T1000 (cell line): Measurements from ENCODE around the gene CUBN.

Experiments
- DNase-seq: peaks from one replicate; lab custom pipeline; 2025; ENCODE audit warnings: mixed read lengths; lab: John Stamatoyannopoulos, UW

CUBN gene

GRCh38 chr10:16987976-16988610, 141.5 kb downstream of the CUBN start:
- no peak for DNase-seq

- no peak for DNase-seq
Measured at GRCh38 chr10:16987206-16987621, 142.4 kb downstream of the CUBN start.

- DNase-seq = no peak
Measured at GRCh38 chr10:16986406-16987205, 143.0 kb downstream of the CUBN start.

DNA sequence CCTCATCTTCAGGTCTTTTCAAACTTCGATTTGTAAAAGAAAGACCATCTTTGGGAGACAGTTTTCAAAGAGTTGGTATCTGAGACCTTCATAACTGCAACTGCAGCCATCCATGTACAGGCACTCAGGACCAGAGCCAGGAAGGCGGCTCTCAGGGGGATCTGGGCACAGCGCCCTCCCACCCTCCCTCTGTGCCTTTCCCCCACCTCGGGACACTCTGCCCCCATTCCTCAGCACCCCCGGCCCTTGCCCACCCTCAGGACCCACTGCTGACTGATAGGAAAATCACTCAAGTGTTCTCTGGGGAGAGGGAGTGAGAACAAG, 143.6 kb downstream of the CUBN start:
- DNase-seq = no peak

DNA sequence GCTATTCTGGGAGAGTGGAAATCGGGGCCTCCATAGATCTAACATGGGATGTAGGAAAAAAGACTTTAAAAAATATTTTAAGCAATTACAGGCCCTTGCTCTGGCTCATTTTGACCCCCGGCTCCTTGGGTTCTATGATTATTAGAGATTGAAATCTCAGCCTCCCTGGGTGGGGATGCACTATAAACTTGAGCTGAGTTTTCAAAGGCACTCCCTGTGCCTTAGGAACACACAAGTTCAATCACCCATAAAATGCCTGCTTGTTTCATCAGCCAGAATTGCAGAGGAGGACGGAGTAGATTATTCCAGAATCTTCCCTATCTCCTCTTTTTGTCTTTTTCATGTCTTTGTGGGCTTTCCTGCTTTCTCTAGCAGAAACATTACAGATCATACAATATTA, 145.4 kb downstream of the CUBN start:
- DNase-seq = no peak

DNA sequence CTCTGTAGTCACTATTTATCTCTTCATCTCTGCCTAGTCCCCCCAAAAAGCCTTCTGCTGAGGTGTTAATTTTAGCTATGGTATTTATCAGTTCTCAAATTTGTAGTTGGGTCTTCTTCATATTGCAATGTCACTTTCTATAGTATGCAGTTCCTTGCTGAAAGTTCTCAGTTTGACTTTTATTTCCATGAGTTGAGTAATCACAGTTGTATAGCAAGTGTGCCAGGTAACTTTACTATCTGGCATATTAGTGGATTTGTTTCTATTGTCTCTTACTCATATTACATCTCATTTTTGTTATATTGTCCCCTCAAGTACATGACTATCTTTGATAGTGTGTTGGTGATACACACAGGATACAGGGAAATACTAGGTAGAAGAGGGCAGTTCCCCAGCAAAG, 152.8 kb downstream of the CUBN start:
- DNase-seq = no peak

- DNase-seq = no peak
Measured at GRCh38 chr10:16975188-16975587, 154.4 kb downstream of the CUBN start.

- no peak for DNase-seq
Measured at GRCh38 chr10:16968416-16969041, 161.1 kb downstream of the CUBN start.

GRCh38 chr10:16967866-16968415, 161.7 kb downstream of the CUBN start:
- DNase-seq = no peak

DNA sequence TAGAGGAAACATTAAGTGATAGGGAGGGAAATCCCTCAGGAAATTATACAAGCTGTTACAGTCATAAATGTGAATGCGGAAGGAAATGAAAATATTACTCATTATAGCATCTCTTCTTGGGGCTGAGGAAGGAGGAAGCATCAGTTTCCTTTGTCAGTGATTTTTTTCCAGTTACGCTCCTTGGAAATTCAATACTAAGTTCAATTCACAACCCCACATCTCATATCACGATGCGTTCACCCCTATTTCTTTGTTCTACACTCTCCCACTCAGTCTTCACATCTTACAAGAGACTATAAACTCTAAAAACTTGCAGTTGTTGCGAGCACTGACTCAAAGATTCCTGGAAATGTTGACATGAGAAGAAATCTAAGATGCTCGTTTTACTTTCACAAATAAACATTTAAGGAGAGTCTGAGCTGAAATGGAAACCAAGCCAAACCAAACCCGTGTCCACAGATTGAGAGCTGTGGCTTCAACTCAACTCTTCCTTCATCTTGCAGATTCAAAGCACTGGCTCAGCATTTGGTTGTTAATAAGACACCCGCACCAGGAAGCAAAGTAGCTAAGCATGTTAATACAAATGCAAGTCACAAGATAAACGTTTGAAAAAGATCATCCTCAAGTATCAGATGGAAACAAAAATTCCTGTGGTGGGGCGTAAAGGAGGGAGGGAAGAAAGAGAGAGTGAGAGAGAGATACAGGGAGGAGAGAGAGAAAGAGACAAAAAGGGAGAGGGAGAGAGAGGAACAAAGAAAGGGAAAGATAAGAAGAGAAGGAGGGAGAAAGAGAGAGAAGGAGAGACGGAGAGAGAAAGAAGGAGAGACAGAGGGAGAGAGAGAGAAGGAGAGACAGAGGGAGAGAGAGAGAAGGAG, 162.4 kb downstream of the CUBN start:
- no peak for DNase-seq

- peak; percentile 67 for DNase-seq
Measured at GRCh38 chr10:16965740-16966447, 163.7 kb downstream of the CUBN start.

DNA sequence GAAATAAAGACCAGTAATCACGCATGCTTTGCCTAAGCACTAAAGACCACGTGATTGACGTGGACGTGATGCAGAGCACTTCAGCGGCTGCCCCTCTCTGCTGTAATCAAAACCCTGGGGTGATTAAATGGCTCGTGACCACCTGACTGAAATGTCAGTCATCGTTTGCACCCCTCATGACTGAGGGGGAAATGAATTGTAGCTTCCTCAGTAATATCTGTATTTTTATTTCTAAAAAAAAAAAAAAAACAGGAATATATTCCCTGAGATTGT, 164.3 kb downstream of the CUBN start:
- DNase-seq = no peak

- no peak for DNase-seq
Measured at GRCh38 chr10:16964576-16965343, 164.9 kb downstream of the CUBN start.

GRCh38 chr10:16960551-16960950, 169.1 kb downstream of the CUBN start:
- no peak for DNase-seq

DNA sequence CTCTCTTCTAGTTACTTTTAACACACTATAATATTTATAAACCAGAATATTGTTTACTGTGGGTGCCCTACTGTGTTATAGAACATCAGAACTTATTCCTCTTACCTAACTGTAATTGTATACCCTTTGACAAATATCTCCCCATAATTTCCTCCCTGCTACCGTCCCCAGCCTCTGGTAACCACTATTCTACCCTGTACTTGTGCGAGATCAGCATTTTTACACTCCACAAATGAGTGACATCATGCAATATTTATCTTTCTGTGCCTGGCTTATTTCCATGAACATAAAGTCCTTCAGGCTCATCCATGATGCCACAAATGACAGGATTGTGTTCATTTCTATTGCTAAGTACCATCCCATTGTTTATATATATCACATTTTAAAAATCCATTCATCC, 172.6 kb downstream of the CUBN start:
- DNase-seq = no peak

DNA sequence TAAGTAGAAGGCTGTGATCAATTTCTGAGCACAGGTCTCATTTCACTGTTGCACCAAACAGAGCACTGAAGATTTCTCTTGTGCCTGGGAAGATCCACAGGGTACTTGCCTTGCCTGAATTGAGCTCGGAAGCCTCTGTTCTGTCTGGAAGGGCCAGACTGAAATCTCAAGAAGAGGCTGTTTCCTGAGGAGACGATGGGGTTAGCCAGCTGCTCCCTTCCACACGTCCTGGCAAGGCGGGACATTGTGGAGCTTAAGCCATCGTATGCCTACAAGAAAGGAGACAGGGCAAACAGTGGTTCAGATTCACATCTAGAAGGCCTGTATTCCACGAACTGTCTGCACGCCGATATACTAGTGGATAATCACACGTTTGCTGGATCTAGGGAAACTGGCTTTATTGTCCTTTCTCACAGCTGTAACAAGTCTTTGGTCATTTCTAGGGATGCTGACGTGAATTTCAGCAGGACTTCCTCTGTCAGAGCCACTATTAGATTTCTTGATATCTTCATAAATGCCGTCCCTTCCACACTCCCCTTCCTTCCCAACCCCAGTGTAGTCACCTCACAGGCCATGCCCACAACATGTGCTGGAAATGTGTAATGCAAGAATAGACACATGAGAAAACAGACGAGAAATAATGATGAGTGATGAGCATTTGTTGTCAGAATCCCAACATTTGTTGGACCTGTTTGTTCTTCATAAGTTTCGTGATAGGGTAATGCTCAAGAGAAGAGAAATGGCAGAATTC, 175.2 kb downstream of the CUBN start:
- DNase-seq = no peak

DNA sequence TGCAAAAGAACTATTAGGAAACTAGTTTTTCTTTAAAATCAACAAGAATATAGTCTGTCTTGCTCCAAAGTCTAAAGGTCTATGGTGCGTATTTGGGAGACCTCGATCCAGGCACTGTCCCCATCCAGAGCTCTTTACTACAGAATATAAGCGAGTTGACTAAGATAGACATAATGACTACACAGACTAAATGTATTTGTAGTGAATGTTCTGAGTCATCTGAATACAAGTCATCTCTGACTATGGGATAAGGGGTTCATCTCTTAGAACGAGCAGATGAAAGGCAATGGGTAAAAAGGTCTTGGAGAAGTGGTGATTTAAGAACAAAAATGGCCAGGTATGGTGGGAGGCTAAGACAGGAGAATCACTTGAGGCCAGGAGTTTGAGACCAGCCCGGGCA, 176.3 kb downstream of the CUBN start:
- DNase-seq = no peak

DNA sequence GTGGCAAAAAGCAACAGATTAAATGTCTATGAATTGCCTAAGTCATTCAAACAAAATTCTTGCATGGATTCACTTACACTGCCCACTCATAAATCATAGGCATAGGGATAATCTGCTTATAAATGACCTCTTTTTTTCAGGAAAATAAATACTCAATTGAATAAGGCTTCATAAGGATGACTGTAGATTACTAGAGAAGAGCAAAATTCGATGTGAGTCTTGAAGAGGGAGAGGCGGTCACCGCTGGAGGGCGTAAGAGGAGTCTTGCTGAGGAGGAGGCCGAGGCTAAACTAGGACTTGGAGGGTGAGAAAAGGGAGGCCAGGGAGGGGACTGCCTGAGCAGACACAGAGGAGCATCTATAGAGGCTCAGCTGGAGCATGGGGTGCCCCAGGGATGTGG, 177.0 kb downstream of the CUBN start:
- no peak for DNase-seq

GRCh38 chr10:16952080-16952479, 177.5 kb downstream of the CUBN start:
- DNase-seq = no peak
